Stomach (tissue), 4 donors: ENCODE measurements around the gene PPIH.

Experiments used
- CTCF ChIP-seq, 7 experiments: fragments of 450-650 bp in 4 of 7; fragments of 200-600 bp in 3 of 7; sonication (generic) in 3 of 7; IDR thresholded peaks; one replicate each; pipeline ENCODE4 v1.5.1; 2016 to 2019; ENCODE audit warnings: antibody characterized with exemption in 7 of 7, control low read depth in 2 of 7, mild to moderate bottlenecking in 1 of 7
- EP300 ChIP-seq: sonication (generic); formaldehyde crosslinking; IDR thresholded peaks from one replicate; pipeline ENCODE4 v1.6.1; 2017; ENCODE audit warnings: antibody characterized with exemption
- POLR2A ChIP-seq, 4 donors: fragments of 450-650 bp; IDR thresholded peaks; one replicate each; pipeline ENCODE4 v1.6.1; 2016; ENCODE audit warnings: antibody characterized with exemption in 4 of 4, control low read depth in 2 of 4, mild to moderate bottlenecking in 1 of 4, moderate library complexity in 1 of 4

- no peak for TF ChIP-seq POLR2A (IDR thresholded peaks at IDR 0.05)
- TF ChIP-seq CTCF (IDR thresholded peaks at IDR 0.05), result no peak
- TF ChIP-seq EP300, result no peak
Measured at GRCh38 chr1:42674682-42675081, 16.5 kb downstream of the PPIH start.
